HEK293 (cell line): ENCODE results near the gene GPR180.

Experiments used
- EGR2 ChIP-seq: fragments of 450-650 bp; formaldehyde crosslinking; IDR thresholded peaks from 2 replicates; pipeline ENCODE4 v1.5.1; 2016; ENCODE audit warnings: low read depth, missing biosample characterization, missing genetic modification characterization
- KLF1 ChIP-seq: fragments of 450-650 bp; formaldehyde crosslinking; IDR thresholded peaks from 2 replicates; pipeline ENCODE4 v1.5.1; 2016; ENCODE audit warnings: missing biosample characterization, missing genetic modification characterization
- SCRT2 ChIP-seq: fragments of 450-650 bp; formaldehyde crosslinking; IDR thresholded peaks from 2 replicates; pipeline ENCODE4 v1.5.1; 2016; ENCODE audit warnings: missing biosample characterization, missing genetic modification characterization
- ZNF146 ChIP-seq: fragments of 450-650 bp; formaldehyde crosslinking; IDR thresholded peaks from 2 replicates; pipeline ENCODE4 v1.5.1; 2016; ENCODE audit warnings: missing biosample characterization, missing genetic modification characterization
- ZNF48 ChIP-seq: fragments of 450-650 bp; formaldehyde crosslinking; IDR thresholded peaks from 2 replicates; pipeline ENCODE4 v1.5.1; 2016; ENCODE audit warnings: missing biosample characterization, missing genetic modification characterization
- TF ChIP-seq, protein P1 (sequence below): fragments of 450-650 bp; formaldehyde crosslinking; IDR thresholded peaks from 2 replicates; pipeline ENCODE4 v1.5.1; 2016; ENCODE audit warnings: missing biosample characterization, missing genetic modification characterization, borderline replicate concordance
- TF ChIP-seq, protein P2 (sequence below): fragments of 450-650 bp; formaldehyde crosslinking; IDR thresholded peaks from 2 replicates; pipeline ENCODE4 v1.5.1; 2017; ENCODE audit warnings: missing biosample characterization, missing genetic modification characterization
- TF ChIP-seq, protein P3 (sequence below): fragments of 450-650 bp; formaldehyde crosslinking; IDR thresholded peaks from 2 replicates; pipeline ENCODE4 v1.5.1; 2016; ENCODE audit warnings: missing biosample characterization, missing genetic modification characterization
- TF ChIP-seq, protein P4 (sequence below): fragments of 450-650 bp; formaldehyde crosslinking; IDR thresholded peaks from 2 replicates; pipeline ENCODE4 v1.5.1; 2016; ENCODE audit warnings: missing biosample characterization, missing genetic modification characterization
- TF ChIP-seq, protein P5 (sequence below): fragments of 450-650 bp; formaldehyde crosslinking; IDR thresholded peaks from 2 replicates; pipeline ENCODE4 v1.5.1; 2016; ENCODE audit warnings: missing biosample characterization, missing genetic modification characterization, low read depth

DNA sequence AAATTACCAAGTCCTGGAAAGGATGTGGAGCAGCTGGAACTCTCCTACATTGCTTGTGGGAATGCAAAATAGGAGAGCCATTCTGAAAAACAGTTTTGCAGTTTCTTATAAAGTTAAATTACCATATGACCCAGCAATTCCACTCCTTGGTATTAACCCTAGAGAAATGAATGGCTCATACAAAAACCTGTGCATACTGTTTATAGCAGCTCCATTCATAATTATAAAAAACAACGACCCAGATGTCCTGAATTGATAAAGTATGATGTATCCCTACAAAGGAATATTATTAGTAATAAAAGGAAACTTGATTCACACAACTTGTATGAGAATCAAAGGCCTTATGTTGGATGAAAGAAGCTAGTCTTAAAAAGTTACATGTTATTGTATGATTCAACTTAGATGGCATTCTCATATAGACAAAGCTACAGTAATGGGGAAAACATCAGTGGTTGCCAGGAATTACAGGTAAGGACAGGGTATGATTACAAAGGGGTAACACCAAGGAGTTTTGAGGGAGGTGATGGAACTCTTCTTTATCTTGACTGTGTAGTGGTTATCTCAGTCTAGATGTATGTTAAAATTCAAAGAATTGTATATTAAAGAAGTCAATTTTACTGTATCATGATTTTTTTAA is 35.4 kb downstream of the GPR180 start:
- TF ChIP-seq ZNF146 (tag by site-specific recombination) (no peak), EGR2 (tag by site-specific recombination) (no peak), KLF1 (tag by site-specific recombination) (no peak), SCRT2 (tag by site-specific recombination) (no peak), ZNF48 (tag by site-specific recombination) (no peak)
- TF ChIP-seq, protein P1, sequence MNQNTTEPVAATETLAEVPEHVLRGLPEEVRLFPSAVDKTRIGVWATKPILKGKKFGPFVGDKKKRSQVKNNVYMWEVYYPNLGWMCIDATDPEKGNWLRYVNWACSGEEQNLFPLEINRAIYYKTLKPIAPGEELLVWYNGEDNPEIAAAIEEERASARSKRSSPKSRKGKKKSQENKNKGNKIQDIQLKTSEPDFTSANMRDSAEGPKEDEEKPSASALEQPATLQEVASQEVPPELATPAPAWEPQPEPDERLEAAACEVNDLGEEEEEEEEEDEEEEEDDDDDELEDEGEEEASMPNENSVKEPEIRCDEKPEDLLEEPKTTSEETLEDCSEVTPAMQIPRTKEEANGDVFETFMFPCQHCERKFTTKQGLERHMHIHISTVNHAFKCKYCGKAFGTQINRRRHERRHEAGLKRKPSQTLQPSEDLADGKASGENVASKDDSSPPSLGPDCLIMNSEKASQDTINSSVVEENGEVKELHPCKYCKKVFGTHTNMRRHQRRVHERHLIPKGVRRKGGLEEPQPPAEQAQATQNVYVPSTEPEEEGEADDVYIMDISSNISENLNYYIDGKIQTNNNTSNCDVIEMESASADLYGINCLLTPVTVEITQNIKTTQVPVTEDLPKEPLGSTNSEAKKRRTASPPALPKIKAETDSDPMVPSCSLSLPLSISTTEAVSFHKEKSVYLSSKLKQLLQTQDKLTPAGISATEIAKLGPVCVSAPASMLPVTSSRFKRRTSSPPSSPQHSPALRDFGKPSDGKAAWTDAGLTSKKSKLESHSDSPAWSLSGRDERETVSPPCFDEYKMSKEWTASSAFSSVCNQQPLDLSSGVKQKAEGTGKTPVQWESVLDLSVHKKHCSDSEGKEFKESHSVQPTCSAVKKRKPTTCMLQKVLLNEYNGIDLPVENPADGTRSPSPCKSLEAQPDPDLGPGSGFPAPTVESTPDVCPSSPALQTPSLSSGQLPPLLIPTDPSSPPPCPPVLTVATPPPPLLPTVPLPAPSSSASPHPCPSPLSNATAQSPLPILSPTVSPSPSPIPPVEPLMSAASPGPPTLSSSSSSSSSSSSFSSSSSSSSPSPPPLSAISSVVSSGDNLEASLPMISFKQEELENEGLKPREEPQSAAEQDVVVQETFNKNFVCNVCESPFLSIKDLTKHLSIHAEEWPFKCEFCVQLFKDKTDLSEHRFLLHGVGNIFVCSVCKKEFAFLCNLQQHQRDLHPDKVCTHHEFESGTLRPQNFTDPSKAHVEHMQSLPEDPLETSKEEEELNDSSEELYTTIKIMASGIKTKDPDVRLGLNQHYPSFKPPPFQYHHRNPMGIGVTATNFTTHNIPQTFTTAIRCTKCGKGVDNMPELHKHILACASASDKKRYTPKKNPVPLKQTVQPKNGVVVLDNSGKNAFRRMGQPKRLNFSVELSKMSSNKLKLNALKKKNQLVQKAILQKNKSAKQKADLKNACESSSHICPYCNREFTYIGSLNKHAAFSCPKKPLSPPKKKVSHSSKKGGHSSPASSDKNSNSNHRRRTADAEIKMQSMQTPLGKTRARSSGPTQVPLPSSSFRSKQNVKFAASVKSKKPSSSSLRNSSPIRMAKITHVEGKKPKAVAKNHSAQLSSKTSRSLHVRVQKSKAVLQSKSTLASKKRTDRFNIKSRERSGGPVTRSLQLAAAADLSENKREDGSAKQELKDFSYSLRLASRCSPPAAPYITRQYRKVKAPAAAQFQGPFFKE (tag by site-specific recombination), result no peak
- TF ChIP-seq, protein P2, sequence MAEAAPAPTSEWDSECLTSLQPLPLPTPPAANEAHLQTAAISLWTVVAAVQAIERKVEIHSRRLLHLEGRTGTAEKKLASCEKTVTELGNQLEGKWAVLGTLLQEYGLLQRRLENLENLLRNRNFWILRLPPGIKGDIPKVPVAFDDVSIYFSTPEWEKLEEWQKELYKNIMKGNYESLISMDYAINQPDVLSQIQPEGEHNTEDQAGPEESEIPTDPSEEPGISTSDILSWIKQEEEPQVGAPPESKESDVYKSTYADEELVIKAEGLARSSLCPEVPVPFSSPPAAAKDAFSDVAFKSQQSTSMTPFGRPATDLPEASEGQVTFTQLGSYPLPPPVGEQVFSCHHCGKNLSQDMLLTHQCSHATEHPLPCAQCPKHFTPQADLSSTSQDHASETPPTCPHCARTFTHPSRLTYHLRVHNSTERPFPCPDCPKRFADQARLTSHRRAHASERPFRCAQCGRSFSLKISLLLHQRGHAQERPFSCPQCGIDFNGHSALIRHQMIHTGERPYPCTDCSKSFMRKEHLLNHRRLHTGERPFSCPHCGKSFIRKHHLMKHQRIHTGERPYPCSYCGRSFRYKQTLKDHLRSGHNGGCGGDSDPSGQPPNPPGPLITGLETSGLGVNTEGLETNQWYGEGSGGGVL, result no peak
- TF ChIP-seq, protein P3, sequence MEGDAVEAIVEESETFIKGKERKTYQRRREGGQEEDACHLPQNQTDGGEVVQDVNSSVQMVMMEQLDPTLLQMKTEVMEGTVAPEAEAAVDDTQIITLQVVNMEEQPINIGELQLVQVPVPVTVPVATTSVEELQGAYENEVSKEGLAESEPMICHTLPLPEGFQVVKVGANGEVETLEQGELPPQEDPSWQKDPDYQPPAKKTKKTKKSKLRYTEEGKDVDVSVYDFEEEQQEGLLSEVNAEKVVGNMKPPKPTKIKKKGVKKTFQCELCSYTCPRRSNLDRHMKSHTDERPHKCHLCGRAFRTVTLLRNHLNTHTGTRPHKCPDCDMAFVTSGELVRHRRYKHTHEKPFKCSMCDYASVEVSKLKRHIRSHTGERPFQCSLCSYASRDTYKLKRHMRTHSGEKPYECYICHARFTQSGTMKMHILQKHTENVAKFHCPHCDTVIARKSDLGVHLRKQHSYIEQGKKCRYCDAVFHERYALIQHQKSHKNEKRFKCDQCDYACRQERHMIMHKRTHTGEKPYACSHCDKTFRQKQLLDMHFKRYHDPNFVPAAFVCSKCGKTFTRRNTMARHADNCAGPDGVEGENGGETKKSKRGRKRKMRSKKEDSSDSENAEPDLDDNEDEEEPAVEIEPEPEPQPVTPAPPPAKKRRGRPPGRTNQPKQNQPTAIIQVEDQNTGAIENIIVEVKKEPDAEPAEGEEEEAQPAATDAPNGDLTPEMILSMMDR, result no peak
- TF ChIP-seq, protein P4, sequence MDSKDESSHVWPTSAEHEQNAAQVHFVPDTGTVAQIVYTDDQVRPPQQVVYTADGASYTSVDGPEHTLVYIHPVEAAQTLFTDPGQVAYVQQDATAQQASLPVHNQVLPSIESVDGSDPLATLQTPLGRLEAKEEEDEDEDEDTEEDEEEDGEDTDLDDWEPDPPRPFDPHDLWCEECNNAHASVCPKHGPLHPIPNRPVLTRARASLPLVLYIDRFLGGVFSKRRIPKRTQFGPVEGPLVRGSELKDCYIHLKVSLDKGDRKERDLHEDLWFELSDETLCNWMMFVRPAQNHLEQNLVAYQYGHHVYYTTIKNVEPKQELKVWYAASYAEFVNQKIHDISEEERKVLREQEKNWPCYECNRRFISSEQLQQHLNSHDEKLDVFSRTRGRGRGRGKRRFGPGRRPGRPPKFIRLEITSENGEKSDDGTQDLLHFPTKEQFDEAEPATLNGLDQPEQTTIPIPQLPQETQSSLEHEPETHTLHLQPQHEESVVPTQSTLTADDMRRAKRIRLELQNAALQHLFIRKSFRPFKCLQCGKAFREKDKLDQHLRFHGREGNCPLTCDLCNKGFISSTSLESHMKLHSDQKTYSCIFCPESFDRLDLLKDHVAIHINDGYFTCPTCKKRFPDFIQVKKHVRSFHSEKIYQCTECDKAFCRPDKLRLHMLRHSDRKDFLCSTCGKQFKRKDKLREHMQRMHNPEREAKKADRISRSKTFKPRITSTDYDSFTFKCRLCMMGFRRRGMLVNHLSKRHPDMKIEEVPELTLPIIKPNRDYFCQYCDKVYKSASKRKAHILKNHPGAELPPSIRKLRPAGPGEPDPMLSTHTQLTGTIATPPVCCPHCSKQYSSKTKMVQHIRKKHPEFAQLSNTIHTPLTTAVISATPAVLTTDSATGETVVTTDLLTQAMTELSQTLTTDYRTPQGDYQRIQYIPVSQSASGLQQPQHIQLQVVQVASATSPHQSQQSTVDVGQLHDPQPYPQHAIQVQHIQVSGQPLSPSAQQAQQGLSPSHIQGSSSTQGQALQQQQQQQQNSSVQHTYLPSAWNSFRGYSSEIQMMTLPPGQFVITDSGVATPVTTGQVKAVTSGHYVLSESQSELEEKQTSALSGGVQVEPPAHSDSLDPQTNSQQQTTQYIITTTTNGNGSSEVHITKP (tag by site-specific recombination), result no peak
- TF ChIP-seq, protein P5, sequence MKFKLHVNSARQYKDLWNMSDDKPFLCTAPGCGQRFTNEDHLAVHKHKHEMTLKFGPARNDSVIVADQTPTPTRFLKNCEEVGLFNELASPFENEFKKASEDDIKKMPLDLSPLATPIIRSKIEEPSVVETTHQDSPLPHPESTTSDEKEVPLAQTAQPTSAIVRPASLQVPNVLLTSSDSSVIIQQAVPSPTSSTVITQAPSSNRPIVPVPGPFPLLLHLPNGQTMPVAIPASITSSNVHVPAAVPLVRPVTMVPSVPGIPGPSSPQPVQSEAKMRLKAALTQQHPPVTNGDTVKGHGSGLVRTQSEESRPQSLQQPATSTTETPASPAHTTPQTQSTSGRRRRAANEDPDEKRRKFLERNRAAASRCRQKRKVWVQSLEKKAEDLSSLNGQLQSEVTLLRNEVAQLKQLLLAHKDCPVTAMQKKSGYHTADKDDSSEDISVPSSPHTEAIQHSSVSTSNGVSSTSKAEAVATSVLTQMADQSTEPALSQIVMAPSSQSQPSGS (tag by site-specific recombination), result no peak
